GM10266 (cell line): ENCODE results near the gene FAM219A.

Experiments used
- DNase-seq: peaks from one replicate; pipeline ENCODE4 v3.0.0; 2012; ENCODE audit errors: extremely low spot score
- TF ChIP-seq, protein P1 (sequence below): IDR thresholded peaks from 2 replicates; pipeline ENCODE4 v1.5.1; 2012; ENCODE audit warnings: mild to moderate bottlenecking, low read depth; ENCODE audit not compliant: control insufficient read depth, insufficient read depth; ENCODE audit errors: missing control alignments

The FAM219A gene

DNA sequence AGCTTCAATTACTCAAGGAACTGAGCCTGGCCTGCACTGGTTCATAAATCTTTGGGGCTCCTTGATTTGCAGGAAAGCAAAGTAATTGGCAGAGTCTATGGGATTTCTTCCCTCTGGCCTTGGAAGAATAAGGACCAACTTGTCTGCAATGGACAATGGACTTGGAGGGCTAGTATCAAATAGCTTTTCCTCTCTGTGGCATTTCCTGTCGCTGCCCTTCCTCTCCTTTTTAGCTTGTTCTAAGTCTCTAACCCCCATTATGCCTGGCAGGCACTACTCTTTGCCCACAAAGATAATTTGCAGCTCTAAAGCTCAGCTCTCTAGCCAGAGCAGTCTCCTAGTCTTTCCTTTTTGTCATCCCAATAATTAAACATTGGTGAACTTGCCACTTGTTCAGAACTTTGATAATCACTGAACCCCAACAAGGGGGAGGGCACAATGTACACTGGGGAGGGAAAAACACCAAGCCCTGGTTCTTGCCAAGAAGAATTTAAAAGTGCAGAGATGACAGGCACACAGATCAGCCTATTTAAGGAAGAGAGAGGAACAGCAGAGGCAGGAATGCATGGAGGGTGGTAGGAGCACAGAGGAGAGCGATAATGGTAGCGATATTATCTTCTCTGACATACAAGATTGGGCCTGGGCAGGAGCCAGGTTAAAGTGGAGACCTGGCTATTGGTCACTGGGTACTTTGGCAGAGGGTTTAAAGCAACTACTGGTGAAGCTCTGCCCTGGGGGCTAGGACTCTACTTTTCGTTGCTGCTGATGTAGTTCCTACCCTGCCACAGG lies 38.5 kb downstream of the FAM219A start:
- TF ChIP-seq, protein P1, sequence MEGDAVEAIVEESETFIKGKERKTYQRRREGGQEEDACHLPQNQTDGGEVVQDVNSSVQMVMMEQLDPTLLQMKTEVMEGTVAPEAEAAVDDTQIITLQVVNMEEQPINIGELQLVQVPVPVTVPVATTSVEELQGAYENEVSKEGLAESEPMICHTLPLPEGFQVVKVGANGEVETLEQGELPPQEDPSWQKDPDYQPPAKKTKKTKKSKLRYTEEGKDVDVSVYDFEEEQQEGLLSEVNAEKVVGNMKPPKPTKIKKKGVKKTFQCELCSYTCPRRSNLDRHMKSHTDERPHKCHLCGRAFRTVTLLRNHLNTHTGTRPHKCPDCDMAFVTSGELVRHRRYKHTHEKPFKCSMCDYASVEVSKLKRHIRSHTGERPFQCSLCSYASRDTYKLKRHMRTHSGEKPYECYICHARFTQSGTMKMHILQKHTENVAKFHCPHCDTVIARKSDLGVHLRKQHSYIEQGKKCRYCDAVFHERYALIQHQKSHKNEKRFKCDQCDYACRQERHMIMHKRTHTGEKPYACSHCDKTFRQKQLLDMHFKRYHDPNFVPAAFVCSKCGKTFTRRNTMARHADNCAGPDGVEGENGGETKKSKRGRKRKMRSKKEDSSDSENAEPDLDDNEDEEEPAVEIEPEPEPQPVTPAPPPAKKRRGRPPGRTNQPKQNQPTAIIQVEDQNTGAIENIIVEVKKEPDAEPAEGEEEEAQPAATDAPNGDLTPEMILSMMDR, result no peak

DNA sequence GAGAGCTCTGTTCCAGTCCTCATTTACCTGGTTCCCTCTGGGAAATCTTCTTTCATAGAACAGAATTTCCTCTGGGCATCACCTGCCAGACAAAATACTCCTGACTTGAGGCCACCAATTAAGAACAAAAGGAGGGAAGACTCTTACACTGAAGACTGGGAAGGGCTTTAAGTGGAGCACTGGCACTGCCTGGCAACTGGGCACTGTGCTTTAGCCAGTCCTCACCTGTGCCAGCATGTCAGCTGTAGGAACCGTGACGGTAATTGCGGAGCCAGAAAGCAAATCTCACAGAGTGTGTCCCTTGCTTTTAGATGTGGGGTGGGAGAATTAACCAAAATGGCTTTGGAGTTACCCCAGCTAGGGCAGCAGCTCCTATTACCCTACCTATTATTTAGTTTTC lies 40.6 kb downstream of the FAM219A start:
- no peak for DNase-seq
- TF ChIP-seq, protein P1, result no peak

More for the DNA sequence above, 38.5 kb downstream of the FAM219A start:
- no peak for DNase-seq

DNA sequence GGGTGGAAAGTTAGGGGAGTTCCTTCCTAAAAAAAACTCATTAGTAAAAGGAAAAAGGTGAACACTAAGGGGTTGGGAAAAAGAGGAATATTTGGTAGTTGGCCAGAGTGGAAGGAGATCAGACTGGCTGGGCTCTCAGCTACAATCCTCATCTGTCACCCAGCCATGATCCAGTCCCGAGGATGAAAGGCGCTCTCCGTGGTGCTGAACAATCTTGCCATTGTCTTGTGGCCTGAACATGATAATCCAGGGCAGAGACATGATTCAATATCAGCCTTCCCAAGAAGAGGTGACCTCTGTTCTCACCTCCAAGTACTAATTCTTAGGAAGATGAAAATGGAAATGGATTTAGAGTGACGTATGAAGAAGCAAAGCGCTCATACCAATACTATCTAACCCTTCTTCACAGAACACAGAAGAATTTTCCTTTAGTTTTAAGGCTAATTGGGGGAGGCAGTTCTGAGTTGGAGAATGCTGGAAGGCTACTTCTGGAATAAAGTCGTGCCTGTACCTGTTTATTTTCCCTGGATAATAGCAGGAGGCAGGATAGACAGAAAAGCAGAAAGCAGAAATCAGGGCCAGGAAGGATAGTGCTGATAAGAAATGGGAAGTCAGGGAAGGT lies 45.0 kb downstream of the FAM219A start:
- DNase-seq, result no peak
- TF ChIP-seq, protein P1, result no peak

DNA sequence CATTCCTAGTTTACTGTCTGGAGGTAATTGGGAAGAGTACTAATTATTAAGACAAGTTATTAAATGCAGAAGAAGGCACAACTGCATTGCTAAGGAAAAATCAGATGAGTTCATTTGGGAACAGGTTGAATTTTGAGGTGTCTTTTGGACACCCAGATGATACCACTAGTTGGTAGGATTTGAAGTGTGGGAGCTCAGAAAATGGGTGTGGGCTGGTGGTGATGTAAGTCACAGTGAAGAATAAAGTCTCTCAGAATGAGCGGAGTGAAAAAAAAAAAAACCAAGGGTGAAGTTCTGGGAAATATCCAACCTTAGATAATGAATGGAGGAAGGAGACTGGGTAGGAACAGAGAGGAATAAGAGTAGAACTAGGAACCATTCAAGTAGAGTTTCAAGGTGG lies 46.0 kb downstream of the FAM219A start:
- TF ChIP-seq, protein P1, result no peak
- no peak for DNase-seq

DNA sequence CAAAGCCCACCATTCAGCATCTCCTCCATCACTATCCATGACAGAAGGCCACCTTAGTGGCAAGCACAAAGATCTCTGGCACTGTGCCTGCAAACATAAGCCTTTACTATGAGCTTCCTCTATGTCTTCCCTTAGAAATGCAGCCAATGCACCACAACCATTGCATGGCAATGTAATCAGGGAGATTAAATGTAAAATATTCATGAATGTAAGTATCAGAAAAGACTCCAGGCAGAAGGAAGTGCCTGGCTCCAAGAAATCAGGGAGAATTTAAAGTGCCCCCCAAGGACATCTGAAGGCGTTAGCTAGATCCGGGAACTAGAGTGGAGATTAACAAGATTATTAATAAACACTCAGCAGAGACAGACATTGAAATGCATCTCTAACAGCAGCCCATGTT lies 49.2 kb downstream of the FAM219A start:
- TF ChIP-seq, protein P1, result no peak
- DNase-seq, result no peak

DNA sequence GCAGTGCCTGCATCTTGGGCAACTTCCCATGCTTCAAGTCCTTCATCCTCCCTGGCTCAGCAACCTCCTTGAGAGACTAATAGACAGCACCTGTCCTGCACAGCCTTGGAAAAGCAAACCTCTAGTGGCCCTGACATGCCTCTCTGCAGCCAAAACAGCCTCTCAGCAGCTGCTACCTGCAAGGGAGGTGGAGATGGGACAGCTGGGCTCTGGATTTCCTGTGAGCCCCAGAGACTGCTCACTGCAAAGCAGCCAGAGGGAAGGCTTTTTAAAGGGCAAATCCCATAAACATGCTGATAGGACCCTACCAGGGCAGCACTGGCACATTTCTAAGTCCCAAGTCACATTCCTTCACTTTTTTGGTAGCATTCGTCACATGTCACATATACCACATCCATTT lies 50.2 kb downstream of the FAM219A start:
- TF ChIP-seq, protein P1, result no peak
- no peak for DNase-seq

DNA sequence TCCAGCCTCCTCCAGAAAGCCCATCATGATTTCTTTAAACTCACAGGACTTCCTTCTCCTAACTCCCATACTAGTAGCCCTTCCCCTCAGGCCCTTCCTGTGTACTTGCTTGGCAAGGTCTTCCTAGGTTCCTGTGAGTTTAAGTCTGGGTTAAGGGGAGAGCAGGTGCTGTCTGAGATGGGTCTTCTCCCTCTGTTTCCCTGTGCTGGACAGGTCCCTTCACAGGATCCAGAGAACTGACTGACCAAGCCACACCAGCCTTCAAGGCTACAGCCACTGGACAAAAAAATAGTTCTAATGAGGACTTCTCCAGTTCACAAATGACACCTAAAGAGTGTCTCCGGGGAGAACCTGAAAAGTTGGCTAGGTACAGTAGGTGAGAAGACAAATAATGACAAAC lies 52.2 kb downstream of the FAM219A start:
- TF ChIP-seq, protein P1, result no peak

More for the DNA sequence above, 52.2 kb downstream of the FAM219A start:
- no peak for DNase-seq
